Measurements from ENCODE around the gene MTHFSD. TPM values are rescaled to one million over a fixed set of nuclear protein-coding genes. Genes with fewer than 3 reads are reported as not detected.

MTHFSD gene
- polyA plus RNA-seq, 1 donor from 2014 or later, result 25.0 TPM

- Histone ChIP-seq H3F3A (ENCODE audit: insufficient read depth, low read length, poor library complexity, severe bottlenecking) (no peaks in the 10 kb centered on the region), H3K27ac (ENCODE audit: low read length) (no peak overlapping the region), H3K9me3 (ENCODE audit: low read length) (no peaks in the 10 kb centered on the region), H3K9me2 (ENCODE audit: insufficient read depth, low read length) (no peaks in the 10 kb centered on the region), H3K27me3 (ENCODE audit: insufficient read depth, low read depth, low read length) (peaks cover 99% of the 10 kb centered on the region), H3K4me3 (ENCODE audit: low read length) (no peak overlapping the region), H3K79me2 (replicated peaks; ENCODE audit: insufficient read depth, low read length) (no peaks in the 10 kb centered on the region), H3K36me3 (ENCODE audit: insufficient read depth, low read length) (no peaks in the 10 kb centered on the region), H4K20me1 (ENCODE audit: insufficient read depth) (no peaks in the 10 kb centered on the region), H2AFZ (ENCODE audit: low read depth, low read length) (no peak overlapping the region), H3K4me2 (ENCODE audit: low read length) (no peak overlapping the region), H3K9ac (ENCODE audit: low read length) (no peak overlapping the region)
- TF ChIP-seq RAD21 (conservative IDR thresholded peaks at IDR 0.05), result no peak
- TF ChIP-seq TAF1 (IDR thresholded peaks at IDR 0.05; ENCODE audit: low read depth), result no peak
- TF ChIP-seq, protein P1, sequence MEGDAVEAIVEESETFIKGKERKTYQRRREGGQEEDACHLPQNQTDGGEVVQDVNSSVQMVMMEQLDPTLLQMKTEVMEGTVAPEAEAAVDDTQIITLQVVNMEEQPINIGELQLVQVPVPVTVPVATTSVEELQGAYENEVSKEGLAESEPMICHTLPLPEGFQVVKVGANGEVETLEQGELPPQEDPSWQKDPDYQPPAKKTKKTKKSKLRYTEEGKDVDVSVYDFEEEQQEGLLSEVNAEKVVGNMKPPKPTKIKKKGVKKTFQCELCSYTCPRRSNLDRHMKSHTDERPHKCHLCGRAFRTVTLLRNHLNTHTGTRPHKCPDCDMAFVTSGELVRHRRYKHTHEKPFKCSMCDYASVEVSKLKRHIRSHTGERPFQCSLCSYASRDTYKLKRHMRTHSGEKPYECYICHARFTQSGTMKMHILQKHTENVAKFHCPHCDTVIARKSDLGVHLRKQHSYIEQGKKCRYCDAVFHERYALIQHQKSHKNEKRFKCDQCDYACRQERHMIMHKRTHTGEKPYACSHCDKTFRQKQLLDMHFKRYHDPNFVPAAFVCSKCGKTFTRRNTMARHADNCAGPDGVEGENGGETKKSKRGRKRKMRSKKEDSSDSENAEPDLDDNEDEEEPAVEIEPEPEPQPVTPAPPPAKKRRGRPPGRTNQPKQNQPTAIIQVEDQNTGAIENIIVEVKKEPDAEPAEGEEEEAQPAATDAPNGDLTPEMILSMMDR (IDR thresholded peaks at IDR 0.05; ENCODE audit: poor library complexity, severe bottlenecking), result no peak
- TF ChIP-seq MXI1 (conservative IDR thresholded peaks at IDR 0.05; ENCODE audit: poor library complexity, severe bottlenecking), result no peak
- no peak for TF ChIP-seq SMC3 (conservative IDR thresholded peaks at IDR 0.05; ENCODE audit: poor library complexity)
- TF ChIP-seq EP300 (conservative IDR thresholded peaks at IDR 0.05; ENCODE audit: poor library complexity, severe bottlenecking), result no peak
- no peak for TF ChIP-seq EZH2 (IDR thresholded peaks at IDR 0.05; ENCODE audit: borderline replicate concordance, insufficient read depth, low read length, poor library complexity, severe bottlenecking)
- TF ChIP-seq POLR2AphosphoS5 (IDR thresholded peaks at IDR 0.05), result no peak
- TF ChIP-seq, protein P2, sequence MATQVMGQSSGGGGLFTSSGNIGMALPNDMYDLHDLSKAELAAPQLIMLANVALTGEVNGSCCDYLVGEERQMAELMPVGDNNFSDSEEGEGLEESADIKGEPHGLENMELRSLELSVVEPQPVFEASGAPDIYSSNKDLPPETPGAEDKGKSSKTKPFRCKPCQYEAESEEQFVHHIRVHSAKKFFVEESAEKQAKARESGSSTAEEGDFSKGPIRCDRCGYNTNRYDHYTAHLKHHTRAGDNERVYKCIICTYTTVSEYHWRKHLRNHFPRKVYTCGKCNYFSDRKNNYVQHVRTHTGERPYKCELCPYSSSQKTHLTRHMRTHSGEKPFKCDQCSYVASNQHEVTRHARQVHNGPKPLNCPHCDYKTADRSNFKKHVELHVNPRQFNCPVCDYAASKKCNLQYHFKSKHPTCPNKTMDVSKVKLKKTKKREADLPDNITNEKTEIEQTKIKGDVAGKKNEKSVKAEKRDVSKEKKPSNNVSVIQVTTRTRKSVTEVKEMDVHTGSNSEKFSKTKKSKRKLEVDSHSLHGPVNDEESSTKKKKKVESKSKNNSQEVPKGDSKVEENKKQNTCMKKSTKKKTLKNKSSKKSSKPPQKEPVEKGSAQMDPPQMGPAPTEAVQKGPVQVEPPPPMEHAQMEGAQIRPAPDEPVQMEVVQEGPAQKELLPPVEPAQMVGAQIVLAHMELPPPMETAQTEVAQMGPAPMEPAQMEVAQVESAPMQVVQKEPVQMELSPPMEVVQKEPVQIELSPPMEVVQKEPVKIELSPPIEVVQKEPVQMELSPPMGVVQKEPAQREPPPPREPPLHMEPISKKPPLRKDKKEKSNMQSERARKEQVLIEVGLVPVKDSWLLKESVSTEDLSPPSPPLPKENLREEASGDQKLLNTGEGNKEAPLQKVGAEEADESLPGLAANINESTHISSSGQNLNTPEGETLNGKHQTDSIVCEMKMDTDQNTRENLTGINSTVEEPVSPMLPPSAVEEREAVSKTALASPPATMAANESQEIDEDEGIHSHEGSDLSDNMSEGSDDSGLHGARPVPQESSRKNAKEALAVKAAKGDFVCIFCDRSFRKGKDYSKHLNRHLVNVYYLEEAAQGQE (IDR thresholded peaks at IDR 0.05; ENCODE audit: borderline replicate concordance), result no peak
These were observed 20.2 kb upstream of the MTHFSD start for GRCh38 chr16:86575095-86575685.

GRCh38 chr16:86574646-86575045 lies 19.6 kb upstream of the MTHFSD start:
- Histone ChIP-seq H3K79me2 (replicated peaks; ENCODE audit: insufficient read depth, low read length) (no peaks in the 10 kb centered on the region), H4K20me1 (ENCODE audit: insufficient read depth) (no peaks in the 10 kb centered on the region), H3K9ac (ENCODE audit: low read length) (no peak overlapping the region), H3F3A (ENCODE audit: insufficient read depth, low read length, poor library complexity, severe bottlenecking) (no peaks in the 10 kb centered on the region), H3K9me2 (ENCODE audit: insufficient read depth, low read length) (no peaks in the 10 kb centered on the region), H2AFZ (ENCODE audit: low read depth, low read length) (no peak overlapping the region), H3K9me3 (ENCODE audit: low read length) (no peaks in the 10 kb centered on the region), H3K4me2 (ENCODE audit: low read length) (no peak overlapping the region), H3K36me3 (ENCODE audit: insufficient read depth, low read length) (no peaks in the 10 kb centered on the region), H3K27ac (ENCODE audit: low read length) (no peak overlapping the region), H3K4me3 (ENCODE audit: low read length) (no peak overlapping the region), H3K27me3 (ENCODE audit: insufficient read depth, low read depth, low read length) (peaks cover 99% of the 10 kb centered on the region)
- TF ChIP-seq RAD21 (conservative IDR thresholded peaks at IDR 0.05) (no peak), POLR2AphosphoS5 (IDR thresholded peaks at IDR 0.05) (no peak), SMC3 (conservative IDR thresholded peaks at IDR 0.05; ENCODE audit: poor library complexity) (no peak), EZH2 (IDR thresholded peaks at IDR 0.05; ENCODE audit: borderline replicate concordance, insufficient read depth, low read length, poor library complexity, severe bottlenecking) (no peak), EP300 (conservative IDR thresholded peaks at IDR 0.05; ENCODE audit: poor library complexity, severe bottlenecking) (no peak)
- TF ChIP-seq, protein P2 (IDR thresholded peaks at IDR 0.05; ENCODE audit: borderline replicate concordance), result no peak
- TF ChIP-seq, protein P1 (IDR thresholded peaks at IDR 0.05; ENCODE audit: poor library complexity, severe bottlenecking), result no peak
